ENCODE measurements around the gene CPEB1. TPM values are rescaled to one million over a fixed set of nuclear protein-coding genes. Genes with fewer than 3 reads are reported as not detected.
"Not testable (repeated sequence)": the region's sequence is repeated elsewhere in the genome, so short reads cannot be mapped to it uniquely, and the experiment has no call there.

CPEB1 gene
- total RNA-seq, 1 donor from 2014 or later = 0.72 TPM

DNA sequence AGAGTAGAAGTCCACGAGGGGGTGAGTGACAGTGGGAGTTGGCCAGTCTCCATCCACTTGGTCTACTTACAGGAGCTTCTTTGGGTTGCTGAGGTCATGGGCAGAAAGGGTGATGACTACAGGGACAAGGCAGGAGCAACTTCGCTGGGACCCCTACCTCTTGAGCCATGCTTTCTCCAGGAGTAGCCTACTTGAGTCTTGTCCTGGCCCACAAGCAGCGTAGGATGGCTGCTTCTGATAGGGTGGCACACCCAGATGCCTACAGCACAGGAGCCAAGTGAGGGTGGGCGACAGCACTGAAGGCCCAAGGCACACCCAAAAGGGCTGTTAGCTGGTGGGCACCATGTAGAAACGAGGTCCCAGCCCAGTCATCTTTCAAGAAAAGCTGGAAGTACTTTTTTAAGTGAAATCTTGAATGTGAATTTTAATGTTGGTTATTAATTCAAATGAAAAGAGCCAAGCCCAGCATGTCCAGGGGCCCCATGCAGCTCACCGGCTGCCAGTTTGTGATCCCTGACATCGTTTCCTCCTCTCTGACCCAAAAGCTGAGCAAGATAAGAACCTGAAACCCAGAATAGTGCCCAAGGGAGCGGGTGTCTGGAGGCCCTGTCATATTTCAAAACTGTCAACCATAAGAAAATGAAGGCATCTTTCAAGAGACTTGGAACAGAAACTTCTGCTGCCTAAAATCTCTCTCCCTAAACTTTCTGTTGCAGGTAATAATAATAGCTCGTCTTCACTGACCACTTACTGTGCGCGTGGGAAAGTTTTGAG is 2.2 kb upstream of the CPEB1 start:
- Mint-ChIP-seq H3K27me3 (ENCODE audit: low read depth) (peaks cover 91% of the 10 kb centered on the region), H3K9me3 (no peaks in the 10 kb centered on the region), H3K36me3 (ENCODE audit: low read depth) (no peaks in the 10 kb centered on the region), H3K27ac (ENCODE audit: unreplicated experiment) (no peak overlapping the region), H3K4me3 (peak overlapping the region; percentile 52), H3K4me1 (peaks cover 9% of the 10 kb centered on the region)
- TF ChIP-seq, protein P1, sequence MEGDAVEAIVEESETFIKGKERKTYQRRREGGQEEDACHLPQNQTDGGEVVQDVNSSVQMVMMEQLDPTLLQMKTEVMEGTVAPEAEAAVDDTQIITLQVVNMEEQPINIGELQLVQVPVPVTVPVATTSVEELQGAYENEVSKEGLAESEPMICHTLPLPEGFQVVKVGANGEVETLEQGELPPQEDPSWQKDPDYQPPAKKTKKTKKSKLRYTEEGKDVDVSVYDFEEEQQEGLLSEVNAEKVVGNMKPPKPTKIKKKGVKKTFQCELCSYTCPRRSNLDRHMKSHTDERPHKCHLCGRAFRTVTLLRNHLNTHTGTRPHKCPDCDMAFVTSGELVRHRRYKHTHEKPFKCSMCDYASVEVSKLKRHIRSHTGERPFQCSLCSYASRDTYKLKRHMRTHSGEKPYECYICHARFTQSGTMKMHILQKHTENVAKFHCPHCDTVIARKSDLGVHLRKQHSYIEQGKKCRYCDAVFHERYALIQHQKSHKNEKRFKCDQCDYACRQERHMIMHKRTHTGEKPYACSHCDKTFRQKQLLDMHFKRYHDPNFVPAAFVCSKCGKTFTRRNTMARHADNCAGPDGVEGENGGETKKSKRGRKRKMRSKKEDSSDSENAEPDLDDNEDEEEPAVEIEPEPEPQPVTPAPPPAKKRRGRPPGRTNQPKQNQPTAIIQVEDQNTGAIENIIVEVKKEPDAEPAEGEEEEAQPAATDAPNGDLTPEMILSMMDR (conservative IDR thresholded peaks at IDR 0.05) = no peak
- DNase-seq (ENCODE audit: low read depth, low spot score) = no peak

DNA sequence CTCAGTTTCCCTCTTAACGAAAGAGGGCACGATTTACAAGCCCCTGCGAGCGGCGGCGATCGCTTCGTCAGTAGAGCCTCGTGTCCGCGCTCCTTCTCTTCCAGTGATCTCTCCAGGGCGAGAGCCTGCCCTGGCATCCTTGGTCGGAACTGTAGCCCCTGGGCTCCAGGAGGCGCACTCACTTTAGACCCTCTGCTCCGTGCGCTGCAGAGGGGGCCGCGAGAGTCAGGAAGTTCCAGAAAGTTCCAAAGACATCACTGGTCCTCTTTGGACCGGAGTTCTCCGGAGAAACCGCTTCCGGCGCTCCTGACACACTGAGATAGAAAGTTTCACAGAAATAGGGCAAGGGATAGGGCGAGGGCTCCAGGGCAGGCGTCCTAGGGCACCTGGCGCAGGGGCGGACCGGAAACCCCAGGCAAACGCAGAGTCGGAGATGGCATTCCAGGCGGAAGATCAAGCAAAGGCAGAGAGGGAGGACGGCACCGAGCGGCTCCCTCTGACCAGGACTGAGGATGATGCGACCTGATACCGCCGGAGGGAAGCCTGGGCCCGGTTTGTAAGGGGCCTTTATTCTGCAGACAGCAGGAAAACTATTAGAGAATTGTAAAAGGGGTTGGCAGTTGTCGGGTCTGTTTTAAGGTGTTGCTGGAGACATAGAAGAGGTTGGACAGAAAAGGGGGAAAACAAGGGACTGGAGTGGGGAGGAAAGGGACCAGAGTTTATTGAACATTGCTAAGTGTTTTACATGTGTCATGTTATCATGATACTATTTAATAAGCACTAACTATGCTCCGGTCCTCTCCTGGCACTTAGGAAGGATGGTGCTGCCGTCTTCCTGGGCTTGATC is 1.3 kb upstream of the CPEB1 start:
- Mint-ChIP-seq H3K4me1 (peaks cover 16% of the 10 kb centered on the region), H3K36me3 (ENCODE audit: low read depth) (no peaks in the 10 kb centered on the region), H3K9me3 (no peaks in the 10 kb centered on the region), H3K4me3 (peak overlapping the region; percentile 52), H3K27ac (ENCODE audit: unreplicated experiment) (no peak overlapping the region), H3K27me3 (ENCODE audit: low read depth) (peaks cover 91% of the 10 kb centered on the region)
- DNase-seq (ENCODE audit: low read depth, low spot score) = no peak
- TF ChIP-seq, protein P1 (conservative IDR thresholded peaks at IDR 0.05) = no peak

DNA sequence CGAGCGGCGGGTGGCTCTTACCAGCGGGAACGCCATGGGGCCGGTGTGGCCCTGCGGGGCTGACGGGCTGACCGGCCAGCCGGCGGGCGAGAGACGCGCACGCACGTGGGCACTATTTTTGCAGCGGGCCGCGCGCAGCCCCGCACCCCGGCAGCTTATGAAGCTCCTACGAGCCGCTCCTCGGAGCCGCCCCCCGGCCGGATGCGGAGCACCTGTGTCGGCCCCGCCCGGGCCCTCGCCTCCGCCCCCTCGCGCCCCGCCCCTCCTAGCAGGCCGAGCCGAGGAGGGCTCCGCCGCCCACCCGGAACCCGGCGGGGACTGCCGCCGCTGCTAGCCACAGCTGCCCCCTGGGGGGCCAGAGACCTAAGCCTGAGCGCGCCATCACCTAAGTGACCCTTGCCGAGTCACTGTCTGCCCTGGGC is 683 bp upstream of the CPEB1 start:
- no peak for DNase-seq (ENCODE audit: low read depth, low spot score)
- Mint-ChIP-seq H3K36me3 (ENCODE audit: low read depth) (no peaks in the 10 kb centered on the region), H3K27me3 (ENCODE audit: low read depth) (peaks cover 91% of the 10 kb centered on the region), H3K4me3 (peak overlapping the region; percentile 52), H3K27ac (ENCODE audit: unreplicated experiment) (no peak overlapping the region), H3K4me1 (peaks cover 16% of the 10 kb centered on the region), H3K9me3 (no peaks in the 10 kb centered on the region)
- TF ChIP-seq, protein P1 (conservative IDR thresholded peaks at IDR 0.05) = no peak

DNA sequence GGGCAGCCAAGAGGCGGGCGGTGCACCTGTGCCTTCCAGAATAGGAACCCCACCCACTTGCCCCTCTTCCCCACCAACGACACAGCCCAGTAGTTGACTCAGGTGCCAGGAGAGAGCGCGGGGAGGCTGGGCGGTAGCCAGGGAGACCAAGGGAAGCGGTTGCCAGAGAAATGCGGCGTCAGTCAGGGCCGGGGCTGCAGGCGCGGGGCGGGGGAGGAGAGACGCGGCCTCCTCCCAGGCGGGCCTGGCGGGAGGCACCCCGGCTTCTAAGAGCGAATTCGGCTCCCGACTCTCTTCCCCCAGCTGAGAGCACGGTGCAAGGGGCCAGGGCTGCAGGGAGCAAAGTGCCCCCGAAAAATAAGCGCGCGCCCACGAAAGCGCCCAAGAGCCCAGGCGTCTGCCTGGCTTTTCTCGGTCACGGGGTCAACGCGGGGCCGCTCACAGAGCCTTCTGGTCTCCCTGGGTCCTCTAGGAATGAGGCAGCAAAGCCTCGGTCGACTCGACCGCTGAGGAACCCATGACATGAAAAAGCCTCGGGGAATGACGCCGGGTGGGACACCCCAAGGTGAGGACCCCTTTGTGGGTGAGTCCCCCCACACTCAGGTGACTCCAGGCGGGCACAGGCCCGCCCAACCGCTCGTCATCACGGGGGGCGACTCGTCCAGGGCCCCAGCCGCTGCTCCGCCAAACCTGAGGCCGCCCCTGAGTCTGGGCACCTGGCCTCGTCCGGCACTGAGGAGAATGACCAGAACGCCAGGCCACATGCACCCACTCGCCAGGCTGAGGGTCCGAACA is 716 bp downstream of the CPEB1 start:
- H3K27ac Mint-ChIP-seq (ENCODE audit: unreplicated experiment) = peak overlapping the region; percentile 43
- peaks cover 93% of the 10 kb centered on the region for H3K27me3 Mint-ChIP-seq (ENCODE audit: low read depth)
- H3K4me1 Mint-ChIP-seq = peaks cover 16% of the 10 kb centered on the region
- H3K36me3 Mint-ChIP-seq (ENCODE audit: low read depth) = no peaks in the 10 kb centered on the region
- H3K4me3 Mint-ChIP-seq = peak overlapping the region; percentile 44
- TF ChIP-seq, protein P1 (conservative IDR thresholded peaks at IDR 0.05) = no peak
- H3K9me3 Mint-ChIP-seq = no peaks in the 10 kb centered on the region
- DNase-seq (ENCODE audit: low read depth, low spot score) = no peak

DNA sequence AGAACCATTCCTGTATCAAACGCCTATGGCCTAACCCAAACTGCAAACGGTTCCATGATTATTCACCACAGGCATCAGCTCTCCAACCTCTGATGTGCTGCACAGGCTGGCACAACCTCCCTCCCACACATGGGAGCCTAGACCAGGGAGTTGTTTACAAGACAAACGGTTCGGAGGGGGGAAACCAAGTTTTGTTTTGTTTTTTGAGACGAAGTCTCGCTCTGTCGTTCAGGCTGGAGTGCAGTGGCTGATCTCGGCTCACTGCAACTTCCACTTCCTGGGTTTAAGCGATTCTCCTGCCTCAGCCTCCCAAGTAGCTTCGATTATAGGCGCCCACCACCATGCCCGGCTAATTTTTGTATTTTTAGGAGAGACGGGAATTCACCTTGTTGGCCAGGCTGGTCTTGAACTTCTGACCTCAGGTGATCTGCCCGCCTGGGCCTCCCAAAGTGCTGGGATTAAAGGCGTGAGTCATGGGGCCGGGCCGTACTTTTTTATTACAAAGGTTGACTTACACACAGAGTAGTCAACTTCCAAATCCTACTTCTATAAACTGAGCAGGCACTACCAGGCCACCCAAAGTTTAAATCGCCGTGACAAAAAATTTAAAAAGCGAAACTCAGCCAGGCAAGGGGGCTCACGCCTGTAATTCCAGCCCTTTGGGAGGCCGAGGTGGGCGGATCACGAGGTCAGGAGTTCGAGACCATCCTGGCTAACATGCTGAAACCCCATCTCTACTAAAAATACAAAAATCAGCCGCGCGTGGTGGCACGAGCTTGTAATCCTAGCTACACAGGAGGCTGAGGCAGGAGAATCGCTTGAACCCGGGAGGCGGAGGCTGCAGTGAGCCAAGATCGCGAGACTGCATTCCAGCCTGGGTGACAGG is 2.0 kb downstream of the CPEB1 start:
- Mint-ChIP-seq H3K4me3 (peak overlapping the region; percentile 18), H3K27me3 (ENCODE audit: low read depth) (peaks cover 93% of the 10 kb centered on the region), H3K4me1 (peaks cover 16% of the 10 kb centered on the region)
- DNase-seq (ENCODE audit: low read depth, low spot score); H3K36me3 Mint-ChIP-seq (ENCODE audit: low read depth); H3K27ac Mint-ChIP-seq (ENCODE audit: unreplicated experiment); H3K9me3 Mint-ChIP-seq: not testable (repeated sequence)
